Liver (tissue), 9 donors: ENCODE data around the gene HDLBP. TPM values are rescaled to one million over a fixed set of nuclear protein-coding genes. Genes with fewer than 3 reads are reported as not detected.

Experiments
- DNase-seq: peaks from one replicate; pipeline ENCODE4 v3.0.0-alpha.2; 2017; ENCODE audit warnings: low spot score
- H3K27ac ChIP-seq, 2 donors: one replicate each; pipeline ENCODE4 v1.7.0; 2013; ENCODE audit warnings: inconsistent platforms in 2 of 2, low read length in 2 of 2, control low read depth in 1 of 2, low read depth in 1 of 2, mild to moderate bottlenecking in 1 of 2
- H3K27me3 ChIP-seq, 4 donors: one replicate each; pipeline versions ENCODE4 v1.6.1 to v1.7.0; 2013; ENCODE audit warnings: low read length in 3 of 4, inconsistent platforms in 1 of 4, mild to moderate bottlenecking in 1 of 4, moderate library complexity in 1 of 4; ENCODE audit not compliant: control insufficient read depth in 4 of 4, insufficient read depth in 4 of 4
- H3K36me3 ChIP-seq, 4 donors: one replicate each; pipeline versions ENCODE4 v1.6.1 to v1.7.0; 2013; ENCODE audit warnings: low read length in 3 of 4, mild to moderate bottlenecking in 3 of 4, low read depth in 1 of 4, moderate library complexity in 1 of 4; ENCODE audit not compliant: control insufficient read depth in 4 of 4, insufficient read depth in 3 of 4
- H3K4me1 ChIP-seq, 4 donors: one replicate each; pipeline versions ENCODE4 v1.6.1 to v1.7.0; 2013; ENCODE audit warnings: low read length in 3 of 4, mild to moderate bottlenecking in 3 of 4, moderate library complexity in 1 of 4; ENCODE audit not compliant: control insufficient read depth in 4 of 4, insufficient read depth in 4 of 4
- H3K4me3 ChIP-seq, 3 donors: one replicate each; pipeline versions ENCODE4 v1.6.1 to v1.7.0; 2013; ENCODE audit warnings: low read length in 3 of 3, control low read depth in 1 of 3, low read depth in 1 of 3, mild to moderate bottlenecking in 1 of 3
- H3K9ac ChIP-seq, 2 donors: one replicate each; pipeline ENCODE4 v1.7.0; 2013; ENCODE audit warnings: low read length in 2 of 2, mild to moderate bottlenecking in 2 of 2, moderate library complexity in 2 of 2, control low read depth in 1 of 2, low read depth in 1 of 2
- H3K9me3 ChIP-seq, 4 donors: one replicate each; pipeline versions ENCODE4 v1.6.1 to v1.7.0; 2013; ENCODE audit warnings: low read length in 3 of 4; ENCODE audit not compliant: control insufficient read depth in 4 of 4
- EGR1 ChIP-seq, 2 donors: IDR thresholded peaks; 2 replicates each; pipeline ENCODE4 v1.6.1; 2016 to 2018; ENCODE audit warnings: antibody characterized with exemption in 2 of 2, low read depth in 2 of 2
- FOXA1 ChIP-seq: IDR thresholded peaks from 2 replicates; pipeline ENCODE4 v1.6.1; 2016; ENCODE audit warnings: antibody characterized with exemption
- FOXA2 ChIP-seq: IDR thresholded peaks from 2 replicates; pipeline ENCODE4 v1.6.1; 2016; ENCODE audit warnings: antibody characterized with exemption
- GABPA ChIP-seq, 2 donors: IDR thresholded peaks in 1 of 2; conservative IDR thresholded peaks in 1 of 2; 2 replicates each; pipeline ENCODE4 v1.6.1; 2016; ENCODE audit warnings: antibody characterized with exemption in 2 of 2, mild to moderate bottlenecking in 1 of 2, moderate library complexity in 1 of 2
- HNF4A ChIP-seq, 2 donors: conservative IDR thresholded peaks; 2 replicates each; pipeline ENCODE4 v1.6.1; 2016; ENCODE audit warnings: antibody characterized with exemption in 2 of 2, mild to moderate bottlenecking in 2 of 2
- HNF4G ChIP-seq: IDR thresholded peaks from 2 replicates; pipeline ENCODE4 v1.6.1; 2016; ENCODE audit warnings: antibody characterized with exemption
- JUND ChIP-seq, 2 donors: IDR thresholded peaks; 2 replicates each; pipeline ENCODE4 v1.6.1; 2016; ENCODE audit warnings: antibody characterized with exemption in 2 of 2
- NR2F2 ChIP-seq: IDR thresholded peaks from 2 replicates; pipeline ENCODE4 v1.6.1; 2016; ENCODE audit warnings: antibody characterized with exemption
- RXRA ChIP-seq, 2 donors: IDR thresholded peaks; 2 replicates each; pipeline ENCODE4 v1.6.1; 2017 to 2018; ENCODE audit warnings: antibody characterized with exemption in 2 of 2, mild to moderate bottlenecking in 1 of 2
- SP1 ChIP-seq: IDR thresholded peaks from 2 replicates; pipeline ENCODE4 v1.6.1; 2018; ENCODE audit warnings: antibody characterized with exemption, mild to moderate bottlenecking
- TAF1 ChIP-seq: conservative IDR thresholded peaks from 2 replicates; pipeline ENCODE4 v1.6.1; 2016; ENCODE audit warnings: antibody characterized with exemption, mild to moderate bottlenecking
- YY1 ChIP-seq: IDR thresholded peaks from 2 replicates; pipeline ENCODE4 v1.6.1; 2016; ENCODE audit warnings: antibody characterized with exemption, mild to moderate bottlenecking
- WGBS: extraction: QIAGEN DNeasy Blood & Tissue Kit; methylation state at CpG from one replicate; pipeline ENCODE4 v1.1.7; 2013; 5-methylcytosine and 5-hydroxymethylcytosine counted together
- polyA plus RNA-seq, 2 donors: library from polyadenylated mRNA; stranded (reverse) in 1 of 2; unstranded in 1 of 2; fragments of 200-250 nt in 1 of 2; fragments of >200 nt in 1 of 2; fragmentation: Nextera tagmentation in 1 of 2; extraction: Ambion mirVana in 1 of 2; gene quantifications; one replicate each; pipeline versions ENCODE4 v1.2.1 to v1.2.3, GENCODE V29; 2013 to 2015
- total RNA-seq, 2 donors: library from RNA; depleted of rRNA; stranded (reverse); fragments of >200 nt; gene quantifications; one replicate each; pipeline ENCODE4 v1.2.3, GENCODE V29; 2014
- TF ChIP-seq, protein P1 (sequence below): IDR thresholded peaks from 2 replicates; pipeline ENCODE4 v1.6.1; 2016; ENCODE audit warnings: antibody characterized with exemption
- TF ChIP-seq, protein P2 (sequence below): fragments of 150-350 bp; IDR thresholded peaks from 2 replicates; pipeline ENCODE4 v1.5.1; 2017; ENCODE audit warnings: improper control_type of control experiment, low read depth, low read length; ENCODE audit not compliant: missing input control
- TF ChIP-seq, protein P3 (sequence below): IDR thresholded peaks from 2 replicates; pipeline ENCODE4 v1.6.1; 2016; ENCODE audit warnings: antibody characterized with exemption
- TF ChIP-seq, protein P4 (sequence below): IDR thresholded peaks from 2 replicates; pipeline ENCODE4 v1.6.1; 2016; ENCODE audit warnings: antibody characterized with exemption, mild to moderate bottlenecking
- TF ChIP-seq, protein P5 (sequence below): IDR thresholded peaks from 2 replicates; pipeline ENCODE4 v1.6.1; 2016; ENCODE audit warnings: antibody characterized with exemption
- donor health status: healthy.
- donor health status: healthy.
- donor health status: healthy.
- donor health status: healthy.
- donor health status: healthy.

The HDLBP gene
- total and polyA plus RNA-seq, 4 donors = 219 to 580 (median 258) TPM

GRCh38 chr2:241194811-241195210 is 120.7 kb downstream of the HDLBP start:
- TF ChIP-seq, protein P1, sequence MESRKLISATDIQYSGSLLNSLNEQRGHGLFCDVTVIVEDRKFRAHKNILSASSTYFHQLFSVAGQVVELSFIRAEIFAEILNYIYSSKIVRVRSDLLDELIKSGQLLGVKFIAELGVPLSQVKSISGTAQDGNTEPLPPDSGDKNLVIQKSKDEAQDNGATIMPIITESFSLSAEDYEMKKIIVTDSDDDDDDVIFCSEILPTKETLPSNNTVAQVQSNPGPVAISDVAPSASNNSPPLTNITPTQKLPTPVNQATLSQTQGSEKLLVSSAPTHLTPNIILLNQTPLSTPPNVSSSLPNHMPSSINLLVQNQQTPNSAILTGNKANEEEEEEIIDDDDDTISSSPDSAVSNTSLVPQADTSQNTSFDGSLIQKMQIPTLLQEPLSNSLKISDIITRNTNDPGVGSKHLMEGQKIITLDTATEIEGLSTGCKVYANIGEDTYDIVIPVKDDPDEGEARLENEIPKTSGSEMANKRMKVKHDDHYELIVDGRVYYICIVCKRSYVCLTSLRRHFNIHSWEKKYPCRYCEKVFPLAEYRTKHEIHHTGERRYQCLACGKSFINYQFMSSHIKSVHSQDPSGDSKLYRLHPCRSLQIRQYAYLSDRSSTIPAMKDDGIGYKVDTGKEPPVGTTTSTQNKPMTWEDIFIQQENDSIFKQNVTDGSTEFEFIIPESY = no peak
- TF ChIP-seq YY1 (no peak), FOXA1 (no peak), EGR1 (IDR thresholded peaks at IDR 0.05; ENCODE audit: low read depth in 2 of 2) (no peak), RXRA (IDR thresholded peaks at IDR 0.05) (no peak), HNF4A (conservative IDR thresholded peaks at IDR 0.05) (no peak), HNF4G (no peak)
- TF ChIP-seq, protein P2, sequence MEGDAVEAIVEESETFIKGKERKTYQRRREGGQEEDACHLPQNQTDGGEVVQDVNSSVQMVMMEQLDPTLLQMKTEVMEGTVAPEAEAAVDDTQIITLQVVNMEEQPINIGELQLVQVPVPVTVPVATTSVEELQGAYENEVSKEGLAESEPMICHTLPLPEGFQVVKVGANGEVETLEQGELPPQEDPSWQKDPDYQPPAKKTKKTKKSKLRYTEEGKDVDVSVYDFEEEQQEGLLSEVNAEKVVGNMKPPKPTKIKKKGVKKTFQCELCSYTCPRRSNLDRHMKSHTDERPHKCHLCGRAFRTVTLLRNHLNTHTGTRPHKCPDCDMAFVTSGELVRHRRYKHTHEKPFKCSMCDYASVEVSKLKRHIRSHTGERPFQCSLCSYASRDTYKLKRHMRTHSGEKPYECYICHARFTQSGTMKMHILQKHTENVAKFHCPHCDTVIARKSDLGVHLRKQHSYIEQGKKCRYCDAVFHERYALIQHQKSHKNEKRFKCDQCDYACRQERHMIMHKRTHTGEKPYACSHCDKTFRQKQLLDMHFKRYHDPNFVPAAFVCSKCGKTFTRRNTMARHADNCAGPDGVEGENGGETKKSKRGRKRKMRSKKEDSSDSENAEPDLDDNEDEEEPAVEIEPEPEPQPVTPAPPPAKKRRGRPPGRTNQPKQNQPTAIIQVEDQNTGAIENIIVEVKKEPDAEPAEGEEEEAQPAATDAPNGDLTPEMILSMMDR = no peak
- TF ChIP-seq, protein P3, sequence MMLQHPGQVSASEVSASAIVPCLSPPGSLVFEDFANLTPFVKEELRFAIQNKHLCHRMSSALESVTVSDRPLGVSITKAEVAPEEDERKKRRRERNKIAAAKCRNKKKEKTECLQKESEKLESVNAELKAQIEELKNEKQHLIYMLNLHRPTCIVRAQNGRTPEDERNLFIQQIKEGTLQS = no peak
- no peak for DNase-seq
- H3K9me3 ChIP-seq = no peaks in the 10 kb centered on the region
- H3K9ac ChIP-seq = no peak overlapping the region
- no peak overlapping the region for H3K27ac ChIP-seq
- no peaks in the 10 kb centered on the region for H3K36me3 ChIP-seq
- no peak overlapping the region for H3K4me3 ChIP-seq
- H3K4me1 ChIP-seq = no peaks in the 10 kb centered on the region
- 86% methylated on average over 9 of the region's 9 CpGs for WGBS
- H3K27me3 ChIP-seq = no peaks in the 10 kb centered on the region

GRCh38 chr2:241193271-241193670 is 122.2 kb downstream of the HDLBP start:
- Histone ChIP-seq H3K27me3 (no peaks in the 10 kb centered on the region), H3K4me1 (no peaks in the 10 kb centered on the region), H3K36me3 (no peaks in the 10 kb centered on the region), H3K4me3 (no peak overlapping the region), H3K9me3 (no peaks in the 10 kb centered on the region), H3K9ac (no peak overlapping the region), H3K27ac (no peak overlapping the region)
- WGBS = 87% methylated on average over 8 of the region's 8 CpGs
- no peak for DNase-seq
- TF ChIP-seq NR2F2 = no peak
- TF ChIP-seq FOXA2 = no peak

DNA sequence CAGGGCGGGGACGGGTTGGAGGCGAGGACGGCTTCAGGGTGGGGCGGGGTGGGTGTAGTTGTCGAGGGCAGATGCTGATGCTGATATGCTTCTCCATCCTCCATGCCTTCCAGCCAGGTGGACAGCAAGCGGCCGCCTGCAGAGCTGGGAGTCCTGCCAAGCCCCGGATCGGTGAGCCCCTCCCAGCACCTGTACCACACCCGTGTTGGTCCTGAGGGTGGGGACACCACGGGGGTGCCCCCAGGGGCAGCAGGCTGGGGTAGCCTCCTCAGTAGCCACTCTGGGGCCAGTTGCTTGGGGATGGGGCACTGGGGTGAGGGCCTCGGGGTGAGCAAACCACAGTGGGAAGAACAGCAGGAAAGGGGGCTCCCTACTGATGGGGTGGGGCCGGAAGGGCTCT is 124.4 kb downstream of the HDLBP start:
- 76% methylated on average over 14 of the region's 14 CpGs for WGBS
- Histone ChIP-seq H3K9ac (no peak overlapping the region), H3K36me3 (no peaks in the 10 kb centered on the region), H3K4me3 (no peak overlapping the region), H3K9me3 (no peaks in the 10 kb centered on the region), H3K27ac (no peak overlapping the region), H3K27me3 (no peaks in the 10 kb centered on the region), H3K4me1 (no peaks in the 10 kb centered on the region)
- no peak for DNase-seq
- TF ChIP-seq, protein P4, sequence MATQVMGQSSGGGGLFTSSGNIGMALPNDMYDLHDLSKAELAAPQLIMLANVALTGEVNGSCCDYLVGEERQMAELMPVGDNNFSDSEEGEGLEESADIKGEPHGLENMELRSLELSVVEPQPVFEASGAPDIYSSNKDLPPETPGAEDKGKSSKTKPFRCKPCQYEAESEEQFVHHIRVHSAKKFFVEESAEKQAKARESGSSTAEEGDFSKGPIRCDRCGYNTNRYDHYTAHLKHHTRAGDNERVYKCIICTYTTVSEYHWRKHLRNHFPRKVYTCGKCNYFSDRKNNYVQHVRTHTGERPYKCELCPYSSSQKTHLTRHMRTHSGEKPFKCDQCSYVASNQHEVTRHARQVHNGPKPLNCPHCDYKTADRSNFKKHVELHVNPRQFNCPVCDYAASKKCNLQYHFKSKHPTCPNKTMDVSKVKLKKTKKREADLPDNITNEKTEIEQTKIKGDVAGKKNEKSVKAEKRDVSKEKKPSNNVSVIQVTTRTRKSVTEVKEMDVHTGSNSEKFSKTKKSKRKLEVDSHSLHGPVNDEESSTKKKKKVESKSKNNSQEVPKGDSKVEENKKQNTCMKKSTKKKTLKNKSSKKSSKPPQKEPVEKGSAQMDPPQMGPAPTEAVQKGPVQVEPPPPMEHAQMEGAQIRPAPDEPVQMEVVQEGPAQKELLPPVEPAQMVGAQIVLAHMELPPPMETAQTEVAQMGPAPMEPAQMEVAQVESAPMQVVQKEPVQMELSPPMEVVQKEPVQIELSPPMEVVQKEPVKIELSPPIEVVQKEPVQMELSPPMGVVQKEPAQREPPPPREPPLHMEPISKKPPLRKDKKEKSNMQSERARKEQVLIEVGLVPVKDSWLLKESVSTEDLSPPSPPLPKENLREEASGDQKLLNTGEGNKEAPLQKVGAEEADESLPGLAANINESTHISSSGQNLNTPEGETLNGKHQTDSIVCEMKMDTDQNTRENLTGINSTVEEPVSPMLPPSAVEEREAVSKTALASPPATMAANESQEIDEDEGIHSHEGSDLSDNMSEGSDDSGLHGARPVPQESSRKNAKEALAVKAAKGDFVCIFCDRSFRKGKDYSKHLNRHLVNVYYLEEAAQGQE = no peak
- TF ChIP-seq FOXA1 (no peak), TAF1 (no peak), JUND (IDR thresholded peaks at IDR 0.05) (no peak), HNF4A (conservative IDR thresholded peaks at IDR 0.05) (no peak), EGR1 (IDR thresholded peaks at IDR 0.05; ENCODE audit: low read depth in 2 of 2) (no peak), YY1 (no peak), FOXA2 (no peak), NR2F2 (no peak), GABPA (IDR thresholded peaks at IDR 0.05 in 1 of 2, conservative IDR thresholded peaks at IDR 0.05 in 1 of 2) (no peak), SP1 (no peak)
- TF ChIP-seq, protein P1 = no peak
- TF ChIP-seq, protein P5, sequence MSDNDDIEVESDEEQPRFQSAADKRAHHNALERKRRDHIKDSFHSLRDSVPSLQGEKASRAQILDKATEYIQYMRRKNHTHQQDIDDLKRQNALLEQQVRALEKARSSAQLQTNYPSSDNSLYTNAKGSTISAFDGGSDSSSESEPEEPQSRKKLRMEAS = no peak
